ENCODE data around the gene CPSF4L. TPM values are rescaled to one million over a fixed set of nuclear protein-coding genes. Genes with fewer than 3 reads are reported as not detected.
A peak's percentile ranks its signal among the peaks of the same experiment; 100 is the strongest.

Gene CPSF4L
- total and polyA plus RNA-seq, 8 donors, result 0.20 to 0.73 (median 0.33) TPM; not detected in 2

GRCh38 chr17:73223626-73224230 lies 38.0 kb downstream of the CPSF4L start:
- intact Hi-C loops (cut with DNase I), result no loop called here
- peaks cover 0 to 29% of the 10 kb centered on the region in 2 donors for H3K36me3 ChIP-seq
- no peak for DNase-seq
- no peaks in the 10 kb centered on the region for H3K9me3 ChIP-seq
- no peaks in the 10 kb centered on the region for H3K27me3 ChIP-seq
- peaks cover 0 to 37% of the 10 kb centered on the region in 2 donors for H3K4me1 ChIP-seq
- no peak overlapping the region for H3K4me3 ChIP-seq
- ATAC-seq, result no peak
- H3K27ac ChIP-seq, result no peak overlapping the region
- TF ChIP-seq CTCF (IDR thresholded peaks at IDR 0.05), result no peak

GRCh38 chr17:73215447-73215846 lies 46.2 kb downstream of the CPSF4L start:
- no peak for TF ChIP-seq CTCF (IDR thresholded peaks at IDR 0.05)
- Histone ChIP-seq H3K9me3 (no peaks in the 10 kb centered on the region), H3K27ac (no peak overlapping the region), H3K4me3 (no peak overlapping the region), H3K4me1 (peaks cover 0 to 10% of the 10 kb centered on the region in 2 donors), H3K36me3 (peaks cover 0 to 50% of the 10 kb centered on the region in 2 donors), H3K27me3 (no peaks in the 10 kb centered on the region)
- ATAC-seq (peak; percentile 56), DNase-seq (no peak)
- intact Hi-C loops (cut with DNase I), result no loop called here

- peaks cover 0 to 47% of the 10 kb centered on the region in 2 donors for H3K36me3 ChIP-seq
- intact Hi-C loops (cut with DNase I), result no loop called here
- no peaks in the 10 kb centered on the region for H3K9me3 ChIP-seq
- H3K4me1 ChIP-seq, result peaks cover 0 to 10% of the 10 kb centered on the region in 2 donors
- no peaks in the 10 kb centered on the region for H3K27me3 ChIP-seq
- no peak overlapping the region for H3K27ac ChIP-seq
- ATAC-seq (no peak), DNase-seq (no peak)
- H3K4me3 ChIP-seq, result no peak overlapping the region
- TF ChIP-seq CTCF (IDR thresholded peaks at IDR 0.05), result no peak
Measured at GRCh38 chr17:73214851-73215250, 46.8 kb downstream of the CPSF4L start.

- H3K9me3 ChIP-seq, result no peaks in the 10 kb centered on the region
- no peak overlapping the region for H3K27ac ChIP-seq
- no peak for DNase-seq
- no peak overlapping the region for H3K4me3 ChIP-seq
- intact Hi-C loops (cut with DNase I), result no loop called here
- no peaks in the 10 kb centered on the region for H3K27me3 ChIP-seq
- H3K36me3 ChIP-seq, result peaks cover 0 to 53% of the 10 kb centered on the region in 2 donors
- peaks cover 0 to 10% of the 10 kb centered on the region in 2 donors for H3K4me1 ChIP-seq
- no peak for TF ChIP-seq CTCF (IDR thresholded peaks at IDR 0.05)
- no peak for ATAC-seq
Measured at GRCh38 chr17:73214008-73214407, 47.7 kb downstream of the CPSF4L start.

GRCh38 chr17:73211745-73212144 lies 49.9 kb downstream of the CPSF4L start:
- intact Hi-C loops (cut with DNase I), result no loop called here
- Histone ChIP-seq H3K27ac (no peak overlapping the region), H3K4me3 (no peak overlapping the region), H3K27me3 (no peaks in the 10 kb centered on the region), H3K4me1 (peaks cover 0 to 10% of the 10 kb centered on the region in 2 donors), H3K36me3 (peaks cover 0 to 54% of the 10 kb centered on the region in 2 donors), H3K9me3 (no peaks in the 10 kb centered on the region)
- ATAC-seq (no peak), DNase-seq (no peak)
- no peak for TF ChIP-seq CTCF (IDR thresholded peaks at IDR 0.05)
